ENCODE measurements around the gene MBOAT1.
A peak's percentile ranks its signal among the peaks of the same experiment; 100 is the strongest.

Gene MBOAT1

GRCh38 chr6:20137240-20137639, 75.0 kb downstream of the MBOAT1 start:
- DNase-seq (ENCODE audit: low read depth): no peak

- no peak for DNase-seq (ENCODE audit: low read depth)
Observed at GRCh38 chr6:20135677-20136268, 76.5 kb downstream of the MBOAT1 start.

- no peak for DNase-seq (ENCODE audit: low read depth)
Observed at GRCh38 chr6:20134613-20135012, 77.7 kb downstream of the MBOAT1 start.

GRCh38 chr6:20129290-20130088, 82.8 kb downstream of the MBOAT1 start:
- DNase-seq (ENCODE audit: low read depth): no peak

DNA sequence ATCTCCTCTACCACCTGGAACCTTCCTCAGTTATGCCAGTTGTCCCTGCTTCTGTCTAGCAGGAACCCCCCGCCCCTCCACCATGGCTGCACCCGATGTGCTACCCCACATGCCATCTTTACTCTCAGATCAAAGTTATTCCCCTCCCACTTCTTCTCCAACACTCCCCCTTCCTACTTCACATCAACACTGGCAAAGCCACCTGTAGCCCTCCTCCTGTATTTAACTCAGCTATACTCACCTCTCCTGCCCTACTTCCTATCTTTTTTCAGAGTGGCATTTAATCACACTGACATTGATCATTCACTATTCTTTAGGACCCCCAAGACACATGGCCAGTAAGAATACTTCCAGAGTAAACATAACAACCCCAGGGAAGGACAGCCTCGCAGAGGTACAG, 84.3 kb downstream of the MBOAT1 start:
- no peak for DNase-seq (ENCODE audit: low read depth)

DNA sequence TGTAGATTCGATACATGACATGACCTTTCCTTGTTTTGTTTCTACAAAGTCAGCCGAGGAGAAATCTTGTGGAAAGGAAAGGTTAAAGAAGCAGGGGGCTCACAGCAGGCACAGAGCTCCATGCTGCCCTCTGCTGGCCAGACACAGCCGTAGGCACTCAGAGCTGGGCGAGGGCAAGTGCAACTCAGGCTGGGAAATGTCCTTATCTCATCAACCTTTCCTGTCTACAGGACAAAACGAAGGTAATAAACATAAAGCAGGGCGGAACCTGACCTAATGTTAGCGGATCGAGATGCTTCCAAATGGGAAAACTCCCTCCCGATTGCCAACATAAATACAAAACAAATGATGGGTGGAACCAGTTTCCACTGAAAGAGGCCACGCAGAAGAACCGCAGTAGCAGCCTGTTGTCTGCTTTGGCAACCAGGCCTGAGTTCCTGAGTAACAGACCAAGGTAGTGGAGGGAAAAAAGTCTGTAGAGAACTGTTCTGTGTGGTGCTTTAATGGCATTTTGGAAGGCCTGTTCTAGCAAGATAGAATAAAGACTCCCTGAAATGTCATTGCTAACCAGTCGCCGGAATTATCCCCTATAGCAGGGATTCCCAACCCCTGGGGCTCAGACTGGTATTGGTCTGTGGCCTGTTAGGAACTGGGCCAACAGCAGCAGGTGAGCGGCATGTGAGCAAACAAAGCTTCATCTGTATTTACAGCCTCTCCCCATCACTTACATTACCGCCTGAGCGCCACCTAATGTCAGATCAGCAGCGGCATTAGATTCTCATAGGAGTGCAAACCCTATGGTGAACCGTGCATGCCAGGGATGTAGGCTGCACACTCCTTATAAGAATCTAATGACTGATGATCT, 85.2 kb downstream of the MBOAT1 start:
- peak; percentile 31 for DNase-seq (ENCODE audit: low read depth)

DNA sequence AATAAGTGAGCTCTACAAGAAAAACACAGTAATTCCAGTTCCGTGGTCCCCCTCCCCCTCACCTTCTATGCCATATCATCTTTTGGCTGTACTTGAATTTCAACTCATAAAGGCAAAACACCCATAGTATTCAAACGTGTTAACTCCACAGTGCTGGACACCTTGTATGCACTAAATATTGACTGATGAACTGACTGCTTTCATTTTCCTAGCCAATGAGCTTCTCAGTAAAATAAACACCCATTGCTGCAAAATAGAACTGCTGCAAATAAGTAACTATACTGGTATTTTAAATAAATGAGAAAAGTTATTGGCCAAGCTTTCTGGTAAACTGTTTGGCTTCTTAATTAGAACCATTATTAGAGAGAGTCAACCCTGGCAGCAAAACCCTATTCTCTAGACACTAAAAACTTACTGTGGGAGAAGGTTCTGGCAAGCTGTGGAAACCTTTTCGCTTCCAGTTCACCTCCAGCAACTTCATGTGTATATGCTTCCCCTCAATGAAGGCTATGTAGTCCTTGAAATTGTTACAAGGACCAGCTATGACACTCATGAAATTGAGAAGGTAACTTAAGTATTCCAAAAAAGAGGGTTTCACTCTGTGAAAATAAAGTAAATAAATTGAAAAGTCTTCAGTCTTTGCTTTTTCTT, 86.0 kb downstream of the MBOAT1 start:
- DNase-seq (ENCODE audit: low read depth): no peak

DNA sequence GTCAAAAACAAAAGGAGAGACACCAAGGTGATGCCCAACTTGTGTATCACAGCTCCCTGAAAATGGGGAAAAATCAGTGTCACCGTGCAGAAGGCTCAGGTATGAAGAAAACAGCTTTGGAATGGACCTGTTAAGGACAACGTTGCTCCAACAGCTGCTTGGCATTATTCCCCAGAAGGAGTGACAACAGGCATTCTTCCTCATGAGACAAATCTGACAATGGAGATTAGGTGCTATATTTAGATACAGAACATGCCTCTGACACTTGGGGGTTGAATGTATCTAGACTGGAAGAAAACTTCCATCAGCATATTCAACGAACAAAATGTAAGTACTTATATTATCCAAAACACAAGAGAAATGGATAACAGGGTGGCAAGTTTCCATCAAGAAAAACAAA, 87.7 kb downstream of the MBOAT1 start:
- no peak for DNase-seq (ENCODE audit: low read depth)

DNA sequence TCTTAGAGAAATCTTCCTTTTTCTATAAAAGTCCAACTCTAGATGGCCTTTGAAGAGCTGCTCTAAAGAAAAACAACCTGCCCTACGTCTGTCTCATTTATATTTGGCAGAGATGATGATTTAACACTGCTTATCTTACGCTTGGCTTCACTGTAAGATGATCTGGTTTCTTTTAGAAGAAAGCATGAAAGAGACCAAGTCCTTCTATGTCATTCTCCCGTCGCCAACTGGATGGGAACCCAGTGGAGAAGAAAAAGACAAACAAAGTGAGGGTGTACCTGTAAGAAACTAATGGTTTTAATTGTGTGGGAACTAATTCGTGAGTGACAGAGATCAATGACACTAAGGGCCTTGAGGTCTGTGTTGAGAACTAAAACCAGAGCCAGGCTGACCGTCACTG, 92.8 kb downstream of the MBOAT1 start:
- DNase-seq (ENCODE audit: low read depth): no peak

DNA sequence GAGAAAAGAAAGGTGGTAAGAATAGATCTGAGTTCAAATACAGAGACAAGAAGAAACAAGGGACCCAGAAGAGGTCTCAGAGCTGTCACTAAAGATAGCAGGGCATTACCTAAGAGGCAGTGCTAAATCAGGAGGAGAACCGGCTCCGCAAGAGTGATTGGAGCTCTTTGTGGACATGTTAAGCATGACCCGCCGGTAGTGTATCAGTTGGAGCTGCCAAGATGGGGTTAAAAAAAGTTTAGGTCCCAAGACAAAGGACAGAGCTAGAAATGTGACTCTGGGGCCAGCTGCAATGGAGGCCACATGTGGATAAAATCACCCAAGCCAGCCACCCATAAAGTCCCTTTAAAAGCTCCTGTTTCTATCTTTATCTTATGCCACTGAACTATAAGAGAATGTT, 93.4 kb downstream of the MBOAT1 start:
- no peak for DNase-seq (ENCODE audit: low read depth)

DNA sequence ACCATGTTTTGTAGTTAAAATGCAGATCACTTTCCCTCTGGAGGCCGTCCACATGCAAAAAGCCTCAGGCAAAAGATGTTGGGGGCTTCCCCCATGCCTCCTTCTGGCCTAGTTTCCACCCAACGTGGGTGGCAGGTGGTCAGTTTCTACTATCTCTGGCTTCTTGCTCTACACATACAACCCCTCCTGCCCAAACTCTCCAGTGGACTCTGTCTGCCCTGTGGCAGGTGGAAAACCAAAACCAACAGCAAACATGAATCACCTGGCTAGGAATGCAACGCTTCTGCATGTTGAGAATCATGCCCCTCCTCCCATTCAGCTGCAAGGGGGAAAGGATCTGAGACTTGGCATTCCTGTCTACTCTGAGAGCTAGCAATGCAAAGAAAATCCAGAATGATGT, 94.8 kb downstream of the MBOAT1 start:
- DNase-seq (ENCODE audit: low read depth): no peak

DNA sequence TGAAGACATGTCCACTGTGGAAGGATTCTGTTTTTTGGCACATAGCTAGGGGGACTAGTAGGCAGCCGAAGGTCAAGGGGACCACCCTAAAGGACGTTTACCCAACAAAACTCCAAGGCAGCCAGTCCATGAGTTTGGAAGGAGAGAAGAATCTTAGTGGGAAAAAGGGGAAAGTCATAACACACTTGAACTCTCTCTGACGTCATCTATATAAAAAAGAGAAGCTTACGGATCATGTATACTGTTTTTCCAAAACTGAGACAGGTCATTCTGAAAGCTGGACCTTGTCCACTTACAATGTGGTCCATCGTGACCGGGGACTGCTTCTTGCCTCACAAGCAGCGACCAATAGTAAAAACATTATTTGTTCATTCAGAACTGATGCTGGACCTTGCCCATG, 95.5 kb downstream of the MBOAT1 start:
- DNase-seq (ENCODE audit: low read depth): no peak

- DNase-seq (ENCODE audit: low read depth): no peak
Observed at GRCh38 chr6:20115246-20115980, 96.9 kb downstream of the MBOAT1 start.

DNA sequence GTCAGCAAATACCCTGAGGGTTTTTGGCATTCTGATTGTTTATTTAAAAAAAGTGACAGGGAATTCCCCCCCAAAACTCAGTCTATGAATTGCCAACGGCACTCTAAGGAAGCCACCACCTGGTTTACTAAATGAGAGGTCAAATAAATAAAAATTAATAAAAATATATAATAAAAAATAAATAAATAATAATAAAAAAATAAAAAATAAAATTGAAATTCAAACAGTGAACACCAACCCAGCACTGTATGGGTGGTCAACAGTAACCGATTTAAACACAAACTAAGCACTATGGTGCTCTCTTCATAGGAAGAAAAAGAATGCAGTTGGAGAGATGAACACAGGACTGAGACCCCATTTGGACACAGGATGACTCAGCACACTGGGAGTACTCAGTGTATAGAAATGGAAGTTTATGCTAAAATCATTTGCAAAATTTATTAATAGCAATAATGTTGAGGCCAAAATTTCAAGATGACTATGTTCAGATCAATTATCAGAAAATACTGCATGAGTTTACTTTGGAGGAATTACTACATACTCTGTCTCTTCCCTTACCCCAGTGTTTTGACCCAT, 98.5 kb downstream of the MBOAT1 start:
- DNase-seq (ENCODE audit: low read depth): no peak

- no peak for DNase-seq (ENCODE audit: low read depth)
Observed at GRCh38 chr6:20112841-20113240, 99.4 kb downstream of the MBOAT1 start.

- DNase-seq (ENCODE audit: low read depth): no peak
Observed at GRCh38 chr6:20112241-20112640, 100.0 kb downstream of the MBOAT1 start.

GRCh38 chr6:20110478-20110877, 101.8 kb downstream of the MBOAT1 start:
- no peak for DNase-seq (ENCODE audit: low read depth)

DNA sequence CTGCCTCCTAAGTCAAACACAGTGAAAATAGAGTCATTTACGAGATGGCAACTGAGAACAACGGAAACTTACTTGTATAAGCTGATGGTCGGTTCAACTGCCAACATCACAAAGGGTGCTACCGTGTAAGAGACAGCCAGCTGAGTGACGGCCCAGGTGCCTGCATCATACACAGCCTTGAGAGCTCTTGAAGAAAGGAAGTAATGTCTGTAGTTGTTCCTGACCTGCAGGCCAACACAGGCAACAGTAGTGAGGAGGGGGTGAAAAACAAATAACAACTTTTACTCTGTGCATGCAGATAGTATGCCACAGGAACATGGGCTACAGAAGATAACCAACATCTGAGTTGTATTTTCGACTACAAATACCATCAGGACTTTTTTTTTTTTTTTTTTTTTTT, 102.7 kb downstream of the MBOAT1 start:
- no peak for DNase-seq (ENCODE audit: low read depth)

DNA sequence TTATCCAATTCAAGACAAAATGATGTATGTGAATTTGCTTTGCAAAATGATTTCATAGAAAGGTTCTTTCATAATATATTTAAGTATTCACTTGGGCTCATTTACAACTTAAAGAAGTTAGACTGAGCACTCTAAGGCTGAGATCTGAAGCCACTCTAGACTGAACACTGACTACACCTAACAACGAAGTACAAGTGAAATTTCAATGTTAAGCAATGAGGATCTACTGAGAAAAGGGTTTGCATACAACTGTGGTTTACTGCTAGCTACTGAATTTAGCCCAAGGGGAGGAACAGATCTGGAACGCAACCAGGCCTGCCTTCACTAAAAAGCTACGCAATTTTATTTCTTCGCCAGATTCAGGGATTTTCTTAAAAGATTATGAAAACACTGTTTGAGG, 106.4 kb downstream of the MBOAT1 start:
- no peak for DNase-seq (ENCODE audit: low read depth)

DNA sequence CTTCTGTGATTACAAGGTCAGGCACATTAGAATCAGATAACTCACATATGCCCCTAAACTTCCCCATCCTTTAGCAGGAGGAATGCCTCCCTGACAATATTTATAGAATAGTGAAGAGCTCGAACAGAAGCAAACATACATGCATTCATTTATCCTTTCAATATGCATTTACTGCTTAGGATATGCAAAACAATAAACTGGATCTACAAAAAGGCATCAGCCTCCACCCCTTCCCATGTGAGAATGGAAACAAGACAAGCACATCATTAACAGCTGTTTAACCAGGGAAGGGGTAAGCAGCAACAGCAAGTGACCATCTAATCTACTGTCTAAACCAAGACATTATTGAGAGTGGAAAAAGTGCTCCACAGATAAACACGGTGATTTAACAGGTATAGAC, 107.6 kb downstream of the MBOAT1 start:
- DNase-seq (ENCODE audit: low read depth): no peak

GRCh38 chr6:20102397-20103073, 109.7 kb downstream of the MBOAT1 start:
- no peak for DNase-seq (ENCODE audit: low read depth)

Measured in stimulated activated CD8-positive, alpha-beta memory T cell treated with anti-CD3 and anti-CD28 coated beads, Interleukin-4, amount 100 ng/mL, for 24 hours (primary cell).